ENCODE data around the gene CMIP.

Gene CMIP

DNA sequence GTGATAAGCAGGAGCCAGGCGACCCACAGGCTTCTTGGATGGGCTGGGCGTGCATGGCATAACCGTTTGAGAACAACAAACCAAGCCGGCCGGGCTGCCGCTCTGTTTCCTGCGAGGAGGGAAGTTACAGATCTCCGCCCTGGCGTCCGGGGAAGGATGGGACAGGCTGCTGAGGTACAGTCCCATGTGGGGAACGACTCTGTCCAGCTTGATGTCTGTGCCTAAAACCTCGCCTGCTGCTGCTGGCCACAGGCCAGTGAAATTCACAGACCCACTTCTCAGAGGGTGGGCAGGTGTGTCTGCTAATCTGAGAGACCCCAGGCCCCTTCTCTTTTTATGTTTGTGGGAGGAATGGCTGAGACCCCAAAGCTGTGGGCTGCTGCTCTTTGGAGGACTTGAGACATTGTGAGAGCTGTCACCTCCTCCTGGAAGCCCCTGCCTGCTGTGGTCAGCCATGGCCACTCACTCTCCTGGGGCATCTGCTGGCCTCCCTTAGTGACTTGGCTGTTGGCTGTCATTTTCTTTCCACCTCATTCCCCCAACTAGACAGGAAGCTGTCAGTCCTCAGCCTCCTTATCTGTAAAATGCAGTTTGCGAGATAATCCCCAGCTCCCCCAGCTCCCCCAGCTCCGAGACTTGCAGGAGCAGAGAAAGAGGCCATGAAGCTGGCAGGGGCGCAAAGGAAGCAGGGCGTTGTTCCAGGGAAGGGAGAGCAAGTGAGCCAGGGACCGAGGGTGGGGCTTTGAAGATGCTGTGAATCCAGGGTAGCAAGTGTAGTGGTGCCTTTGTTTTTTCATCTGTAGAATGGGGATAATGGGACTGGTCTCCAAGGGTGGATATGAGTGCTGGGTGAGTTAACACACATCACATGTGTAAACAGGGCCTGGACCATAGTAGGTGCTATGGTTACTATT, 51.0 kb downstream of the CMIP start:
- Histone ChIP-seq H3K9me3 (ENCODE audit: control insufficient read depth, low read length) (no peaks in the 10 kb centered on the region), H3K79me2 (peaks cover 16% of the 10 kb centered on the region), H3K4me1 (no peaks in the 10 kb centered on the region), H3K4me2 (ENCODE audit: low read length) (no peak overlapping the region), H3K27ac (peak overlapping the region; percentile 19), H3K9ac (no peak overlapping the region), H2AFZ (no peak overlapping the region), H3K36me3 (ENCODE audit: control insufficient read depth, insufficient read depth, low read length) (no peaks in the 10 kb centered on the region), H3K4me3 (ENCODE audit: low read depth, low read length) (no peak overlapping the region), H3K27me3 (ENCODE audit: control insufficient read depth, insufficient read depth, low read length) (no peaks in the 10 kb centered on the region)
- TF ChIP-seq, protein P1, sequence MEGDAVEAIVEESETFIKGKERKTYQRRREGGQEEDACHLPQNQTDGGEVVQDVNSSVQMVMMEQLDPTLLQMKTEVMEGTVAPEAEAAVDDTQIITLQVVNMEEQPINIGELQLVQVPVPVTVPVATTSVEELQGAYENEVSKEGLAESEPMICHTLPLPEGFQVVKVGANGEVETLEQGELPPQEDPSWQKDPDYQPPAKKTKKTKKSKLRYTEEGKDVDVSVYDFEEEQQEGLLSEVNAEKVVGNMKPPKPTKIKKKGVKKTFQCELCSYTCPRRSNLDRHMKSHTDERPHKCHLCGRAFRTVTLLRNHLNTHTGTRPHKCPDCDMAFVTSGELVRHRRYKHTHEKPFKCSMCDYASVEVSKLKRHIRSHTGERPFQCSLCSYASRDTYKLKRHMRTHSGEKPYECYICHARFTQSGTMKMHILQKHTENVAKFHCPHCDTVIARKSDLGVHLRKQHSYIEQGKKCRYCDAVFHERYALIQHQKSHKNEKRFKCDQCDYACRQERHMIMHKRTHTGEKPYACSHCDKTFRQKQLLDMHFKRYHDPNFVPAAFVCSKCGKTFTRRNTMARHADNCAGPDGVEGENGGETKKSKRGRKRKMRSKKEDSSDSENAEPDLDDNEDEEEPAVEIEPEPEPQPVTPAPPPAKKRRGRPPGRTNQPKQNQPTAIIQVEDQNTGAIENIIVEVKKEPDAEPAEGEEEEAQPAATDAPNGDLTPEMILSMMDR (IDR thresholded peaks at IDR 0.05): no peak

DNA sequence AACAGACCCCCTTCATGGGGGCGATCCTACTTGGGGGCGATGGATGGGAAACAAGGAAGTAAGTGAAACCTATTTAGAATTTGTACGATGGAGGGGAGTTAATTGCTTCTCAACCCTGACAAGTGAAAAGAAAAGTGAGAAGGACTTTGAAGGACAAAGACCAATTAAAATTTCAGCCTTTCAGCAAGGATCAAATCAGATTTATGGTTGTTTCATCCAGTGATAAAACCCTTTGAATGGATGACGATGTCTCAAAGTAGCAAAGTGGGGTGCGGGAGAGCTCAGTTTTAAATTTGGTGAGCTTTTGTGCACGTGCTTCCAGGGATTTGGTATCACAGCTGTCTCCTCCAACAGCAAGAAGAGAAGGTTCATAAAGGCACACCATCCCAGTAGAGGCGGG, 51.7 kb downstream of the CMIP start:
- Histone ChIP-seq H3K4me1 (no peaks in the 10 kb centered on the region), H3K36me3 (ENCODE audit: control insufficient read depth, insufficient read depth, low read length) (no peaks in the 10 kb centered on the region), H3K27ac (no peak overlapping the region), H3K4me2 (ENCODE audit: low read length) (no peak overlapping the region), H3K9ac (no peak overlapping the region), H3K9me3 (ENCODE audit: control insufficient read depth, low read length) (no peaks in the 10 kb centered on the region), H2AFZ (no peak overlapping the region), H3K79me2 (peaks cover 13% of the 10 kb centered on the region), H3K27me3 (ENCODE audit: control insufficient read depth, insufficient read depth, low read length) (no peaks in the 10 kb centered on the region), H3K4me3 (ENCODE audit: low read depth, low read length) (no peak overlapping the region)
- TF ChIP-seq, protein P1 (IDR thresholded peaks at IDR 0.05): no peak

DNA sequence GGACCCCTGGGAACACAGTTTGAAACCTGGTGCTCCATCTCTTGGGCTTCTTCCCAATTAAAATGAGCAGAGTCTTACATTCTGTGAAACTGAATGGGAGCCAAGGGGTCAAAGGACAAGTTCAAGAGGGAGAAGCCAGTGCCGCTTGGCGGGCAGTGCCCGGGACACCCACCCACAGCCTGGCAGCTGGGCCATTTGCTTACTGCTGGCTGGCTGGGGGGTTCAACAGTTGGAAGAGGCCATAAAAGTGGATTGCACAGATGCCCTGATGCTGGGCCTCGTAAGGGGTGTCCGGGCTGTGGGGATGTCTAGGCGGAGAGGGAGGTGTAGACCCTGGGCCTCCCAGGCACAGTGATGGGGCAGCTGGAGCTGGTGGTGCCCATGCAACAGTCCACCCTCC, 52.1 kb downstream of the CMIP start:
- peaks cover 14% of the 10 kb centered on the region for H3K79me2 ChIP-seq
- no peaks in the 10 kb centered on the region for H3K9me3 ChIP-seq (ENCODE audit: control insufficient read depth, low read length)
- H3K4me2 ChIP-seq (ENCODE audit: low read length): no peak overlapping the region
- H3K27me3 ChIP-seq (ENCODE audit: control insufficient read depth, insufficient read depth, low read length): no peaks in the 10 kb centered on the region
- no peak overlapping the region for H3K4me3 ChIP-seq (ENCODE audit: low read depth, low read length)
- H2AFZ ChIP-seq: no peak overlapping the region
- H3K36me3 ChIP-seq (ENCODE audit: control insufficient read depth, insufficient read depth, low read length): no peaks in the 10 kb centered on the region
- no peaks in the 10 kb centered on the region for H3K4me1 ChIP-seq
- TF ChIP-seq, protein P1 (IDR thresholded peaks at IDR 0.05): no peak
- H3K9ac ChIP-seq: no peak overlapping the region
- no peak overlapping the region for H3K27ac ChIP-seq

DNA sequence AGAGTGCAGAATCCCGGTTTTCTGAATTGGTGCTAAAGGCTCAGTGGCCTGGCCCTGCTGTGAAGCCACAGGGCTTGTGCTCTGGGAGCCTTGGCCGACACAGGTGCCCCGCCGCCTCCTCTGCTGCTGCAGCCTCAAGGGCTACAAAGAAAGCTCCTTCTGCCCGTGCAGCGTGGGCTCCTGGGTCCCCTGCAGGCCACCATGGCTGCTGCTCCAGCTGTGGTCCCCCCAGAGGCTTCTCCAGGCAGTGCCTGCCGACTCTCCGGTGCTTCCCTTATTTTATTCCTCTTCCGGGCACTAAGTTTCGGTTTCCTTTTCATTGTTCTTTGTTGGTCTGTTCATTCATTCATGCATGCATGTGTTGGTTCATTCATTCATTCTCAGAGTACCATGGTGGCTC, 53.1 kb downstream of the CMIP start:
- Histone ChIP-seq H3K9me3 (ENCODE audit: control insufficient read depth, low read length) (no peaks in the 10 kb centered on the region), H3K4me2 (ENCODE audit: low read length) (no peak overlapping the region), H3K4me1 (no peaks in the 10 kb centered on the region), H3K4me3 (ENCODE audit: low read depth, low read length) (no peak overlapping the region), H2AFZ (no peak overlapping the region), H3K9ac (no peak overlapping the region), H3K79me2 (peaks cover 15% of the 10 kb centered on the region), H3K36me3 (ENCODE audit: control insufficient read depth, insufficient read depth, low read length) (no peaks in the 10 kb centered on the region), H3K27ac (no peak overlapping the region), H3K27me3 (ENCODE audit: control insufficient read depth, insufficient read depth, low read length) (no peaks in the 10 kb centered on the region)
- TF ChIP-seq, protein P1 (IDR thresholded peaks at IDR 0.05): no peak

DNA sequence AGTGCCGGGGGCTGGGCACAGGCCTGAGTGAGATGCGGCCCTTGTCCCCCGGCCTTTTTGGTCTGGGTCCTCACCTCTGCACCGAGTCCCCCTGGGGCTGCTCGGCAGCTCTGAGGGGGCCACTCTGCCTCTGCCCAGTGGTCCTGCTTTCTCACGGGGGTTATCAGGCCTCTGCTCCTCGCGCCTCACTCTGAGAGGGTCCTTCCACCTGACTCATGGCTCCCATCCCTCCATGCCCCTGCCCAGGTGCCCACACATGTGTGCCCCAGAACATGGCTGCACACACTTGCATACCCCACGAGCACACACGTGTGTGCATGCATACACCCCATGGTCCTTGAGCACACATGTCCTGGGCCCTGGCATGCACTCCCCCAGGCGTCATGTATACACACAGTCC, 53.7 kb downstream of the CMIP start:
- Histone ChIP-seq H3K4me1 (no peaks in the 10 kb centered on the region), H3K4me2 (ENCODE audit: low read length) (no peak overlapping the region), H3K9me3 (ENCODE audit: control insufficient read depth, low read length) (no peaks in the 10 kb centered on the region), H3K27me3 (ENCODE audit: control insufficient read depth, insufficient read depth, low read length) (no peaks in the 10 kb centered on the region), H3K4me3 (ENCODE audit: low read depth, low read length) (no peak overlapping the region), H3K9ac (no peak overlapping the region), H3K79me2 (peaks cover 18% of the 10 kb centered on the region), H3K27ac (no peak overlapping the region), H3K36me3 (ENCODE audit: control insufficient read depth, insufficient read depth, low read length) (no peaks in the 10 kb centered on the region), H2AFZ (no peak overlapping the region)
- TF ChIP-seq, protein P1 (IDR thresholded peaks at IDR 0.05): no peak

Measured in parathyroid adenoma (tissue), 2 donors.